SIG-M5 (cell line): Measurements from ENCODE around the gene ATPAF1.
"Not testable (repeated sequence)": the region's sequence is repeated elsewhere in the genome, so short reads cannot be mapped to it uniquely, and the experiment has no call there.

Experiments
- DNase-seq: peaks from one replicate; lab custom pipeline; 2025; lab: John Stamatoyannopoulos, UW

ATPAF1 gene, protein sequence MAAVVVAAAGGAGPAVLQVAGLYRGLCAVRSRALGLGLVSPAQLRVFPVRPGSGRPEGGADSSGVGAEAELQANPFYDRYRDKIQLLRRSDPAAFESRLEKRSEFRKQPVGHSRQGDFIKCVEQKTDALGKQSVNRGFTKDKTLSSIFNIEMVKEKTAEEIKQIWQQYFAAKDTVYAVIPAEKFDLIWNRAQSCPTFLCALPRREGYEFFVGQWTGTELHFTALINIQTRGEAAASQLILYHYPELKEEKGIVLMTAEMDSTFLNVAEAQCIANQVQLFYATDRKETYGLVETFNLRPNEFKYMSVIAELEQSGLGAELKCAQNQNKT

DNA sequence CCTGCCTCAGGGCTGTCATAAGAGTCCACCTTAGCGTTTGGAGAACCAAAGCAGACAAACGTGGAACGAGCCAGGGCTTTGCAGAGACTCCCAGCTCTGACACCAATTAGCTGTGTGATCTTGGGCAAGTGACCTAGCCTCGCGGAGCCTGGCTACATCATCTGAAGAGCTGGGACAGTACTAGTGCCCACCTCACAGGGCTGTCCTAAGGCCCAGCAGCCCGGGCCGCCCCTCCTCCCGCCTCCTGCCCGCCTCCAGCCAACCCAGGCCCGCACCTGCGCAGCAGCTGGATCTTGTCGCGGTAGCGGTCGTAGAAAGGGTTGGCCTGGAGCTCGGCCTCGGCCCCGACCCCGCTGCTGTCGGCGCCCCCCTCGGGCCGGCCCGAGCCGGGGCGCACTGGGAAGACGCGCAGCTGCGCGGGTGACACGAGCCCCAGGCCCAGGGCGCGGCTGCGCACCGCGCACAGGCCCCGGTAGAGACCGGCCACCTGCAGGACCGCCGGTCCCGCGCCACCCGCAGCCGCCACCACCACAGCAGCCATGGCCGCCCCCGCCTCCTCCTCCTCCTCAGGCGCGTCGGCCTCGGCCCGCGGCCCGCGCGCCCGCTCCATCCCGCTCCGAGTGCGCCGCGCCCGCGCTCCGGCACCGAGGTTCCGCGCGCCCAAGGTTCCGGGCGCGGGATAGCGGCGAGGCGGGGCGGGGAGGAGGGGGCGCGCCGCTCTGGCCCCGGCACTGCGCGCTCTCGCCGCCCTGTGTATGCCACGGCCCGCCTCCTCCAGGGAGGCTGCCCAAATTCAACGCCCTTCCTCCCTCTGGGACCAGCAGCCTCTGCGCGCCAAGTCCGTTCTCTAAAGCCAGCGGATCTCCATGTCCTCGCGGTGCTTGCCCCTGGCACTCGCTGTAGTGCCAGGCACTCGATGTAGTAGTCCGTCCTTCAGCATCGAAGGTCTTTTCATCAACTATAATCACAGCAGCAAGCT, at the start of gene ATPAF1:
ATPAF1 (minus strand) TSS at position 583 of the 979 bp plus-strand sequence; CDS start at position 541, 42 bp downstream.
- no peak for DNase-seq

DNA sequence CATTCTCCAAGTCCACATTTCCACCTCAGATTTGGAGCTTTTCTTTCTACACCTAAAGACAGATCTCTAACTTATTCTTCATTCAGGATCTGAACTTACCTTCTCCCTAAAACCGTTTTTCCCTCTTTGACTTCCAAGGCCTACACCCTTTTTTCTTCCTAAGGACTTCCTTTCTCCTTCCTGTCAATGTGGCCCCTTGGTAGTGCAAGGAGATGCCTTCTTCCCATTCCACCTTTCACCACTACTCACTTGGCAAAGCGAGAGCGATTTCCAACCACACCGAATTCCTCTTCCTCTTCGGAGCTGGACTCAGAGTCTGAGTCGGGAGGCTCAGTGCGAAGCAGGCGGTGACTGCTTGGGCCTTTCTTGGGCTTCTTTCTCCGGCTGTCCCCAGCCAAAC, 49.5 kb upstream of the ATPAF1 start:
- DNase-seq, result no peak

DNA sequence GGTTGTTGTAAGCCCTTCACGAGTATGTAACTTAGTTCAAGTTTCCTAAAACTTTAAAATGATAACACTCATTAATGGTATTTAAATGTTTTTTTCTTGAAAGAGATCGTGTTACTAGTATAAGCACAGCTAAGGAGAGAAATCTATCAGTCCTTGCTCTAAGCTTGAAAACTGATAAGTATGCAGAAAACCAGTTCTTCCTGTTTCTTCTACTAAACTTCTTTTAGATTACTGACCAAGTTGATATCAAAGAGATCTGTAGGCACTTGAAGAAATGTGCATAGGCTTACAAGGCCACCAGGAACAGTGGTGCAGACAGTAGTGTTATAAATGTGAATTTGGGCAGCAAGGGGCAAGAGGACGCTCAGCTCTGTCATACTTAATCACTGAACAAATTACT, 46.8 kb upstream of the ATPAF1 start:
- DNase-seq, result no peak

DNA sequence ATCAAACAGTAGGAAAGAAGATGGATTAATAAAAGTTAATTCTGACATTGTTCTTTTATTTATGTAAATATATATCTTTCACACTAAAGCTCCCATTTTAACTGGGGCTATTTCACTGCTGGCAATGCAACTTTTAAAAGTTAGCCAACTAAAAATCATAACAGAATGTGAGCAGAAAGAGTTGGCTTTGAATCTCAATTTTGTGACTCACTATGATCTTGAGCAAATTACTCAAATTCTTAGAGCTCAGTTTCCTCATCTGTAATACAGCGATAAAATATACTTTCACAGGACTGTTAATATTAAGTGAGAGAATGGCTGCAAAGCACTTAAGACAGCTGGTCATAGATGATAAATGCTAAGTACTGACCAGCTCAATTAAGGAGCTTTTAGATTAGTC, 40.0 kb upstream of the ATPAF1 start:
- DNase-seq, result no peak

DNA sequence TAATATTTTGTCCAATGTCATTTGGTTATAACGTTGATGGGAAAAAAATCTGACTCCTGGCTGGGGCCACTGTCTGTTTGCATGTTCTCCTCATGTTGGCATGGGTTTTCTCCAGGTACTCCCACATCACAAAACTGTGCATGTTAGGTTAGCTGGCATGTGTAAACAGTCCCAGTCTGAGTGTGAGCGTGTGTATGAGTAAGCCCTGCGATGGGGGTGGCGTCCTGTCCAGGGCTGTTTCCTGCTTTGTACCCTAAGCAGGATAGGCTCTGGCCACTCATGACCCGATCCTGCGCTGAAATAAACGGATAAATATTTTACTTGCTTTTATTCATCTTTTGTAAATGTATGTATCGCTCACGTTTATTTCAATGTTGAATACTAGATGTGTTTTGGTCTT, 37.2 kb upstream of the ATPAF1 start:
- no peak for DNase-seq

DNA sequence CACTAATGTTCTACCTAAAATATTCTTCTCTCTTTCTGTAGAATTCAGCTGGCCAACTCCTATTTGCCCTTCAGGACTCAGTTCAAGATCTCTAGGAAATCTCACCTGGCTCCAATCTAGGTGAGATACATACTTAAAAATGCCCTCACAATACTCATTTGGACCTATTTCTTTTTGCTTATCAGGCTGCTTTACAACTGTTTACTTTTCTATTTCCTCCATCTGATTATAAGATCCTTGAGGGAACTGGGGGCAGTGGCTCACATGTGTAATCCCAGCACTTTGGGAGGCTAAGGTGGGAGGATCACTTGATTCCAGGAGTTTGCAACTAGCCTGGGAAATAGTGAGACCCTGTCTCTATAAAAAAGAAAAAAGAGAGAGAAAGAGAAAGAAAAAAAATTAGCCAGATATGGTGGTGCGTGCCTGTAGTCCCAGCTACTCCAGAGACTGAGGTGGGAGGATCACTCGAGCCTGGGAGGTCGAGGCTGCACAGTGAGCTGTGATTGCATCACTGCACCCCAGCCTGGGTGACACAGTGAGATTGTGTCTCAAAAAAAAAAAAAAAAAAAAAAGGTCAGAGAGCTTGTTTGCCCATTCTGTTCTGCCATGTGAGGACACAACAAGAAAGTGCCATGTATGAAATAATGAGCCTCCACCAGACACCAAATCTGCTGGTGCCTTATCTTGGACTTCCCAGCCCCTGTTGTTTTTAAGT, 35.9 kb upstream of the ATPAF1 start:
- DNase-seq, result no peak

DNA sequence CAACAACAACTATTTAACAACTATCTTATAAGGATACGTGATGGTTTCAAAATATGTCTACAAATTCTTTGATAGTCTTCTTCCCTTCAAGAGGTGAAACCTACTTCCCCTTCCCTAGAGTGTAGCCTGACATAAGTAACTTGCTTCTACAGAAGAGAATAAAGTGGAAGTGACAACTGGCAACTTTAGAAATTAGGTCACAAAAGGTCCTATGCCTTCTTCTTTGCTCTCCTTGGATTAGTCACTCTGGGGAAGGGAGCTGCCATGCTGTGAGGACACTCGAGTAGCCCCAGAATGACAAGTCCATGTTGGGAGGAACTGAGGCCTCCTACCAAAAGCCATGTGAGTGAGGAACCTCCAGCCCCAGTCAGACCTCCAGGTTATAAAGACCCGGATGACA, 31.5 kb upstream of the ATPAF1 start:
- DNase-seq, result peak; percentile 64

DNA sequence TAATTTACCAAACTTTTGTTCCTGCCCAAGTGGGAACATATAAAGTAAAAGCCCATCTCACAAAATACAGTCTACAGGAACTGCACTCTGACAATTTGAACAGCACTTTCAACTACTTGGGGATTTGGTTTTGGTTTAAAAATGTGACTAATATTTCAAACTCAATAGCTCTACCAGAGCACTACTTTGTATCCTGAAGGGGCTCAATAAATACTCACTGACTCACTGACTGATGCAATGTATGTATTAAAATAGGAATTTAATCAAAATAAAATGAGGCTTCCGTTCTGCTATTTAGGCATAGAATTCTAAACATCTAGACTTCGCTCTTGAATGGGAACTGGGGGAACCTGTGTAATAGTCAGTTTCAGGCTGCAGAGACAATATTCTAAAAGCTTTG, 28.9 kb upstream of the ATPAF1 start:
- no peak for DNase-seq

DNA sequence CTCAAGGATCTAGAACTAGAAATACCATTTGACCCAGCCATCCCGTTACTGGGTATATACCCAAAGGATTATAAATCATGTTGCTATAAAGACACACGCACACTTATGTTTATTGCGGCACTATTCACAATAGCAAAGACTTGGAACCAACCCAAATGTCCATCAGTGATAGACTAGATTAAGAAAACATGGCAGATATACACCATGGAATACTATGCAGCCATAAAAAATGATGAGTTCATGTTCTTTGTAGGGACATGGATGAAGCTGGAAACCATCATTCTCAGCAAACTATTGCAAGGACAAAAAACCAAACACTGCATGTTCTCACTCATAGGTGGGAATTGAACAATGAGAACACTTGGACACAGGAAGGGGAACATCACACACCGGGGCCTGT, 26.5 kb upstream of the ATPAF1 start:
- DNase-seq, result not testable (repeated sequence)

DNA sequence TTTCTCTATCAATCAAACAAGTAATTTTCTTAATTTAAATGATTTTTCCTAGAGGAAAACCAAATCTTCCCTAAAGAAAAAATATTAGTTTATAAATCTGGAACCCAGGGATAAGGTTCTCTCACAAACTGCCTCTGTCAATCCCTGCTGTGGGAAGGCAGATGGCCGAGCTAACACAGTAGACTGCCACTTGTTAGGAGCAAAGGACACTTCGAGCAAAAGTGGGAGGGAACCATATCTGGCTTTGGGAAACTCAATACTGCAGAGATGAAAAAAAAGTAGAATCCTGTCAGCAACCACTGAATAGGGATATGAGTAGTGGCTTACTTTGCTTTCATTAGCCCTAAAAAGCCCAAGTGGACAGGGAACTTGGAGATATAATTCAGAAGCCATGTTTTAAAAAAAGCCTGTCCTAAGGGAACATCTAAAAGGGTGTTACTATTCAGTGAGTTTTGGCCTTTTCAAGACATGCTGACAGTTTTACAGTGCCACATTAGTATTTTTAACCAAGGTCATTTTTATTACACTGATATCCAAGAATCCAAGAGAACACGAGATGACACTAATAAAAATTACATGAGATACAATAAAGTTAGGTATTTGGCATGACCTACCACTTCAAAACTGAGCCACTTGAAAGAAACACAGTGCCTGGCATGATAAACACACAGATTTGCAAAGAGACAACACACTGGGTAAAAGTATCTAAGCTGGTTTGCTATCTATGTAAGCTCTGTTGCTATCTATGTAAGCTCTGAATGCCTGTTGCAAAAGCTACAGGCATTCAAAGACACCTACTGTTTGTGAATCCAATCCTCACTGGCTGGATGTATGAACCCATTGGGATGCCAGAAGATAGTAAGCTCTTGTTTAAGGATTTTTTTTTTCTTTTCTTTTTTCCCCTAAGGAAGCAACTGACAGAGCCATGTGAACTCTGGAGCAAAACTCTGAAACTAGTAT, 24.9 kb upstream of the ATPAF1 start:
- DNase-seq, result no peak

DNA sequence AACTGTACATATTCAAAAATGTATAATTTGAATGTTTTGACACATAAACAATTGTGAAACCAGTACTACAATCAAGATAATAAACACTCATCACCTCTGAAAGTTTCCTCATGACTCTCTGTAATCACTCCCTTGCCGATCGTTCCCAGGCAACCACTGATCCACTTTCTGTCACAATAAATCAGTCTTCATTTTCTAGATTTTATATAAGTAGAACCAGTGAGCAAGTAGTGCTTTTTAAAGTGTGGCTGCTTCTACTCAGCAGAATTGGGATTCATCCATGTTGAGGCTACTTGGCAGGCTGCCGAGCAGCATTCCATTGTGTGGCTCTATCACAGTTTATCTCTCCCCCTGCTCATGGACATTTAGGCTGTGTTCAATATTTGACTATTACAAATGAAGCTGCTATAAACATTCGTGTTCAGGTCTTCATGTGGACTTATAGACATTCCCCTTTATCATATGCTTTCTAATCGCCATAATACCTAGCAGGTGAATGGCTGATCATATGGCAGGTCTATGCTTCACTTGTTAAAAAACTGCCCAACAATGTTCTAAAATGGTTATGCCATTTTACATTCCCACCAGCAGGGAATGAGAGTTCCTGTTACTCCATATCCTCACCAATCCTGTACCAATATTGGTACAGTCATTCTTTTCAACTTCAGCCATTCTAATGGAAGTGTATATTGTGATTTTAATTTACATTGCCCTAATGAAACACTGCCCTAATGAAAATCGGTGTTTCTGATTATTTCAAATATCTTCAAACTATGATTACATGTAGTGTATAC, 24.0 kb upstream of the ATPAF1 start:
- DNase-seq, result no peak

DNA sequence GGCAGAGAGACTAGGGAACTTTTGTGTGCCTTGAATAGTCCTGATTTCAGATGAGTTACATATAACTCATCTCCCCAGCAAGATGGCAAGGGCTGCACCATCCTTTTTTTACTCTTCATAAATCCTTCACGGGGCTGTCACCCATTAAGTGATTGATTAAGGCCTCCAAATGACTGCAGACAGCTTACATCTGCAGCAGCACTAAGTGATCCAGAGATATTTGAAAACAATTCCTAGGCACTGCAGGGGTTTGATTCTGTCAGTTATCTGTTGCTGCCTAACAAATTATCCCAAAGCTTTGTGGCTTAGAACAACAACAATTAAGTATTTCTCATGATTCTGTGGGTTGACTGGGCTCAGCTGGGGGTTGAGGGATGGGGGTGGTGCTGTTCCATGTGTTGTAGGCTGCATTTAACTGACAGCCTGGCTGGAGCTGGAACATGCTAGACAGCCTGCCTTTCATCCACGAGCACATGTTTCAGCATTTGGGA, 22.8 kb upstream of the ATPAF1 start:
- no peak for DNase-seq

DNA sequence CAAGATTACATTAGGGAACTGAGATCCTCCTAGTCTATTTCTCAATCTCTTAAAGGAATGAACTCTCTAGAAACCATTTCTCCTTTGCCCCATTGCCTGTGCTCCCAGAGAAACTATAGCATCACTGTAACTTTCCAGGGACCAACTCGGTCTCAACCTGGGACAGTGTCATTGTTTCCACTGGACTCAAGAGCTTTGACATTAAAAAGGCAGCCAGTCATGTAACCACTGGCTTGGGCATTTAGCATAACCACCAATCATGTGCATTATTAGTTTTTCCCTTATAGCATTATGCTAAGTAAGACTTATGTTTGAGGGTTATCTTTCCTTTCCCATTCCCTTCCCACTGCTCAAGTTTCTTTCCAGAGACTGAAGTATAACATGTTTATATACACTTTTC, 21.7 kb upstream of the ATPAF1 start:
- DNase-seq, result no peak

DNA sequence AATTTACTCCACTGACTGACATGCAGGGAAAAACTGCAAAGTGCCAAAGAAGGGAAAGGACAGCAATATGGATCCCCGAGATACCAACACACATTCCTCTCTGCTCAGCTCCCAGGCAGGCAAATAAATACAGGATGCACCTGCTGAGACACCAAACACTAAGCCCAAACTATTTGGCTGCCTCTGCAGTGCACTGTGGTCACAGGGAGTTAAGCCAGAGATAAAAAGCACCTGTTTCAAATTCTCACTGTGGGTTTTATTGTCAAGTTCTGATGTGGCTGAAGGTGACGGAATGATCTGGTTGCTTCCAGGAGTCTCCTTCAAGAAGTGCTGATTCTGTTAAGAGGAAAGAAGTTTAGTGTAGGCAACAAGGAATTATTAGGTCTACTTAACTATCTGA, 21.2 kb upstream of the ATPAF1 start:
- no peak for DNase-seq

DNA sequence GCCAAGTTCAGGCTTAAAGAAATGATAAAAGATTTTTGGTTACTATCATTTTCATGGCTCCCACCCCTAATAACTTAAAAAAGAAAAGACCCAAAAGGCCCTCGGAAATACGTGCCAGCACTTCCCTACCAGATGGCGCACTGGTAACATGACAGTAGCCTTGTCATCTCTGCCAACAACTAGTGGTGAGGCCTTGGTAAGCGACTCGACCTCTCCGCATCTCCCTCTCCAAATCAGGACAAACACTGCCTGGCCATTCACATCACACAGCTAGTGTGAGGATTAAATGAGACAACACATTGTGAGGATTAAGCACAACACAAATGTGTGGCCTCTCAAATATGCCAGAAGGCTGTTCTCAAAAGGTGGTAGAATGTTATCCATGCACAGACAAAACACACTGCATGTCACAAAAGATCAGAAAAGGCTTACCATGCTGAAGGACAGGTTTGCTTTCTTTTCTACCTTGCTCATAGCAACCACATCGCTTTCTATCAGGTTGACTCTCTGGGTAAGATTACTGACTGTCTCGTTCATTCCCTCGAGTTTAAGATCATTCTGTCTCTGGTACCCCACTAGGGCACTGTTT, 19.9 kb upstream of the ATPAF1 start:
- no peak for DNase-seq

DNA sequence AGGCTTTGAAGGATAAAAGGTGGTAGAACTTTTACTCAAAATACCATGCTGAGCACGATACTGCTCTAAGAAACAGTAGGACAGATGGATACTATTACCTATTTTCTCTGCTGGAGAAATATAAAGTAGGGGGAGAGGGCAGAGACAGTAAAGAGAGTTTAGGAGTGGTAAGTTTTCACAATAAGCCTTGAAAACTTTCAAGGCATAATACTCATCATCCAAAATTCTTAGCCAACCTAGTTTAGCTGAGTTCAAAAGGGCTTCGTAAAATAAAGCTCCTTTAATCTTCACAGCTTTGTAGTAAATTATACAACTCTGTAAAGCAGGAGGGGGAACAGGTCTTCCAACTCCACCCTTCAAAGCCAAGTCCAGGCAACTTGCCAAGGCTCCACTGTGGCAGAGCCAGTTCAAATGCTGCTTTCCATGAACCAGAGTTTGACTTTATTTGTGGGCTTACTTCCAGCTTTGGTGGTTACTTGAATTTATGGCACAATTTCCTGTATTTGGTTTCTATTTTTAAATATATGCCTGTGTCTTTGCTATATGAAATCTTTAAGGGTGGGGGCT, 19.0 kb upstream of the ATPAF1 start:
- DNase-seq, result no peak

DNA sequence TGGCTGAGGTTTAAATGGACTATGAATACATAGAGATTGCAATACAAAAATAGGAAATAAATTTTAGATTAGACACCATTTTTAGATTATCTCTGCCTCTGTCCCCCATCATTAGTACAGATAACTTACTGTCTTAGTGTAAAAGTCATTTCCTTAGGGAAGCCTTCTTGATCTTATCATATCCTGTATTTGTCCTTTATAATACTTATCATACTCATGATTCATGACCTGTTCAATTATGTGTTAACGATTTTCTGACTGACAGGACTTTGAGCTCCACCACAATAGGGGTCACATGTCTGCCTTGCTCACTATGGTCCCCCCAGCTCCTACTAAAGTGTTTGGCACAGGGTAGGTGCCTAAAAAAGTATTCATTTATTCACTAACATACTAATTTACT, 18.1 kb upstream of the ATPAF1 start:
- no peak for DNase-seq

DNA sequence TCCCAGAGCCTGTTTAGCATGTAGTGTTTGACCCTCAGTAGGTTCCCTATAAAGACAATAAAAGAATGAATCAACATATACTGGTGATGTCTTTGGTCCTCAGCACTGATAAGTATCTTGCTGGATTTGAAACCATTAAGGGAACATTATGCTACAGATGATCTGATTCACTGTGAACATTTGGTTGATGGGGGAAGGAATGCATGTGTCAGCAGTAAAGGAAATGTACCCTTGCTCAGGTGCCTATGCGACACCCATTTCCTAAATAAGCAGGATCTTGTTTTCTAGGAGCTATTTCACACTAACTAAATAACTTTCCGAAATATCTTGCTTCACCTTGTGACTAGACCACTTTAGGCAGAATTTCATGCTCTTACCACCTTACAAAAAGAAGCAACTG, 16.5 kb upstream of the ATPAF1 start:
- DNase-seq, result no peak

DNA sequence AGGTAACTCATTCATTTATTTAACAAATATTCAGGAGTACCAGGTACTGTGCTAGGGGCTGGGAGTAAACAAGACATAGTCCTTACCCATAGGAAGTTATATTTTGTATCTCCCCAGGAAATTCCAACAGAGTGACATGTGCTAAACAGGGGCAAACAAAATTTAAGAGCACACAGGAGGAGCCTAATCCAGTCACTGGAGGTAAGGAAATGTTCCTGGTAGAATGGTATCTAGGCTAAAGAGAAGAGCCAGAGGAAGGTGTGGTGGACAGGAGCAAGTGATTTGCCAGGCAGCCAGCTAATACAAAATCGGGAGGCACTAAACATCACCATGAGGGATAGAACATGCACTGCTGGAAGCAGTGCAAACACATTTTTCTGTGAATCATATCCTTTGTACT, 13.9 kb upstream of the ATPAF1 start:
- DNase-seq, result no peak
